IMR-90 (cell line): ENCODE data around the gene SLC22A31. TPM values are rescaled to one million over a fixed set of nuclear protein-coding genes. Genes with fewer than 3 reads are reported as not detected.

Experiments used
- ATAC-seq: fragments of 200-7000 bp; cut with Tn5 transposase; 2 replicates; pipeline ENCODE4 v1.9.1; 2020; ENCODE audit warnings: low read depth, mild to moderate bottlenecking, moderate library complexity
- BruUV-seq: library from RNA; stranded (reverse); fragments of 400-500 nt; replicated peaks from 2 replicates; lab custom pipeline; 2021; lab: Mats Ljungman, UMichigan
- CTCF ChIA-PET: fragments of 300-600 bp; formaldehyde crosslinking; extraction: SDS; loops from one replicate; lab custom pipeline; 2021; ENCODE audit warnings: antibody characterized with exemption; lab: Yijun Ruan, JAX
- POLR2A ChIA-PET: fragments of 300-600 bp; sonication (Branson Sonifier 250); formaldehyde crosslinking; loops from one replicate; lab custom pipeline; 2022; ENCODE audit warnings: antibody characterized with exemption; ENCODE audit not compliant: unreplicated experiment; lab: Charles Lee
- DNase-seq: peaks from one replicate; pipeline ENCODE4 v3.0.0; 2013
- H2AFZ ChIP-seq: replicated peaks from 2 replicates; pipeline ENCODE3; 2013; ENCODE audit warnings: low read length, mild to moderate bottlenecking; ENCODE audit not compliant: poor library complexity
- H2AK5ac ChIP-seq: 2 replicates; pipeline ENCODE4 v1.6.1; 2013; ENCODE audit warnings: low read depth, low read length, inconsistent platforms
- H2AK9ac ChIP-seq: replicated peaks from 2 replicates; pipeline ENCODE3; 2013; ENCODE audit warnings: mild to moderate bottlenecking, low read depth, low read length, moderate library complexity; ENCODE audit not compliant: poor library complexity
- H2BK120ac ChIP-seq: 2 replicates; pipeline ENCODE4 v1.6.1; 2013; ENCODE audit warnings: low read depth, low read length, inconsistent platforms
- H2BK15ac ChIP-seq: 3 replicates; pipeline ENCODE4 v1.6.1; 2013; ENCODE audit warnings: low read depth, low read length, inconsistent platforms
- H2BK20ac ChIP-seq: 2 replicates; pipeline ENCODE4 v1.6.1; 2013; ENCODE audit warnings: low read depth, mild to moderate bottlenecking, inconsistent platforms, low read length, moderate library complexity
- H2BK5ac ChIP-seq: 2 replicates; pipeline ENCODE4 v1.6.1; 2013; ENCODE audit warnings: mild to moderate bottlenecking, low read depth, low read length, inconsistent platforms; ENCODE audit not compliant: poor library complexity, severe bottlenecking
- H3K14ac ChIP-seq: replicated peaks from 2 replicates; pipeline ENCODE4 v1.6.1; 2013; ENCODE audit warnings: low read depth, low read length, inconsistent platforms
- H3K18ac ChIP-seq: 2 replicates; pipeline ENCODE4 v1.6.1; 2013; ENCODE audit warnings: low read depth, low read length, control low read depth
- H3K23ac ChIP-seq: 2 replicates; pipeline ENCODE4 v1.6.1; 2013; ENCODE audit warnings: low read depth, low read length, inconsistent platforms
- H3K27ac ChIP-seq: 2 replicates; pipeline ENCODE4 v1.5.1; 2013; ENCODE audit warnings: mild to moderate bottlenecking, control low read depth, low read length; ENCODE audit not compliant: insufficient read depth
- H3K27me3 ChIP-seq: 2 replicates; pipeline ENCODE4 v1.6.1; 2013; ENCODE audit warnings: low read length; ENCODE audit not compliant: control insufficient read depth, insufficient read depth
- H3K36me3 ChIP-seq: 2 replicates; pipeline ENCODE4 v1.6.1; 2013; ENCODE audit warnings: low read length, mixed read lengths; ENCODE audit not compliant: control insufficient read depth, insufficient read depth
- H3K4ac ChIP-seq: 2 replicates; pipeline ENCODE4 v1.6.1; 2013; ENCODE audit warnings: low read depth, low read length, inconsistent platforms
- H3K4me1 ChIP-seq: 2 replicates; pipeline ENCODE4 v1.6.1; 2013; ENCODE audit warnings: low read length, mixed read lengths; ENCODE audit not compliant: control insufficient read depth, insufficient read depth
- H3K4me2 ChIP-seq: 2 replicates; pipeline ENCODE4 v1.6.1; 2013; ENCODE audit warnings: low read depth, mild to moderate bottlenecking, control low read depth, low read length, moderate library complexity
- H3K4me3 ChIP-seq: 2 replicates; pipeline ENCODE4 v1.5.1; 2013; ENCODE audit warnings: low read depth, mild to moderate bottlenecking, control low read depth, low read length, moderate library complexity; ENCODE audit not compliant: insufficient read depth
- H3K56ac ChIP-seq: 2 replicates; pipeline ENCODE4 v1.6.1; 2013; ENCODE audit warnings: low read length, inconsistent platforms; ENCODE audit not compliant: insufficient read depth; ENCODE audit errors: extremely low read depth
- H3K79me1 ChIP-seq, 2 experiments: 2 replicates each; pipeline ENCODE4 v1.6.1; 2013; ENCODE audit warnings: low read length in 2 of 2, inconsistent platforms in 1 of 2, low read depth in 1 of 2
- H3K9ac ChIP-seq: 2 replicates; pipeline ENCODE4 v1.6.1; 2013; ENCODE audit warnings: low read depth, low read length, control low read depth
- H3K9me1 ChIP-seq: 2 replicates; pipeline ENCODE4 v1.6.1; 2013; ENCODE audit warnings: low read length, inconsistent platforms; ENCODE audit not compliant: insufficient read depth
- H3K9me3 ChIP-seq: 2 replicates; pipeline ENCODE4 v1.6.1; 2013; ENCODE audit warnings: low read length; ENCODE audit not compliant: control insufficient read depth, insufficient read depth
- H4K20me1 ChIP-seq: 2 replicates; pipeline ENCODE4 v1.6.1; 2013; ENCODE audit warnings: low read length, inconsistent platforms; ENCODE audit not compliant: insufficient read depth
- H4K5ac ChIP-seq: 2 replicates; pipeline ENCODE4 v1.6.1; 2013; ENCODE audit warnings: mild to moderate bottlenecking, low read depth, low read length, control low read depth
- H4K8ac ChIP-seq, 2 experiments: 2 replicates each; pipeline ENCODE4 v1.6.1; 2013; ENCODE audit warnings: low read depth in 2 of 2, low read length in 2 of 2, control low read depth in 1 of 2, inconsistent platforms in 1 of 2
- H4K91ac ChIP-seq: 2 replicates; pipeline ENCODE4 v1.6.1; 2013; ENCODE audit warnings: low read depth, low read length, inconsistent platforms; ENCODE audit not compliant: insufficient read depth
- BHLHE40 ChIP-seq: fragments of 150-350 bp; IDR thresholded peaks from 2 replicates; pipeline ENCODE4 v1.6.1; 2016; ENCODE audit warnings: mild to moderate bottlenecking, low read depth, low read length
- CHD1 ChIP-seq: IDR thresholded peaks from 2 replicates; pipeline ENCODE4 v1.6.1; 2012; ENCODE audit warnings: low read depth, low read length, improper control_type of control experiment
- MXI1 ChIP-seq: IDR thresholded peaks from 2 replicates; pipeline ENCODE4 v1.6.1; 2012; ENCODE audit warnings: low read depth, mild to moderate bottlenecking, low read length, moderate library complexity, borderline replicate concordance
- NFE2L2 ChIP-seq: fragments of 150-350 bp; IDR thresholded peaks from 2 replicates; pipeline ENCODE4 v1.6.1; 2016; ENCODE audit warnings: low read depth, mild to moderate bottlenecking, low read length
- POLR2A ChIP-seq: IDR thresholded peaks from 2 replicates; pipeline ENCODE4 v1.6.1; 2012; ENCODE audit warnings: mild to moderate bottlenecking, low read depth, low read length
- RCOR1 ChIP-seq: IDR thresholded peaks from 2 replicates; pipeline ENCODE4 v1.6.1; 2012; ENCODE audit warnings: mild to moderate bottlenecking, low read length, improper control_type of control experiment; ENCODE audit not compliant: insufficient replicate concordance
- WGBS, 2 experiments: methylation state at CpG; one replicate each; pipeline versions ENCODE4 v1.1.5 to v1.1.7; 2013; ENCODE audit warnings: missing lambda C conversion rate in 2 of 2; ENCODE audit not compliant: insufficient read length in 1 of 2; ENCODE audit errors: extremely low coverage in 2 of 2; 5-methylcytosine and 5-hydroxymethylcytosine counted together
- dilution Hi-C: fragments of 300-500 bp; cut with HindIII; formaldehyde crosslinking; loops from one replicate; pipeline ENCODE4 v1.14.3; 2018; ENCODE audit warnings: low sequenced_read_pairs; ENCODE audit not compliant: unreplicated experiment
- in situ Hi-C: fragments of 300-500 bp; cut with MboI; formaldehyde crosslinking; loops from 3 replicates; pipeline ENCODE4 v1.14.3; 2019; ENCODE audit warnings: low sequenced_read_pairs, inconsistent platforms, mixed read lengths
- intact Hi-C: fragments of 100-400 bp; cut with micrococcal nuclease; formaldehyde crosslinking; loops from 2 replicates; pipeline ENCODE4 v1.10.0; 2022
- polyA plus RNA-seq, 3 experiments: library from polyadenylated mRNA; depleted of rRNA; stranded (reverse); fragments of >200 nt; gene quantifications; 2 replicates each; pipeline ENCODE4 v1.2.3, GENCODE V29; 2012; ENCODE audit warnings: low replicate concordance in 1 of 3
- total RNA-seq: library from RNA; depleted of rRNA; stranded (reverse); fragments of >200 nt; gene quantifications from 2 replicates; pipeline ENCODE4 v1.2.3, GENCODE V29; 2012

SLC22A31 gene
- total and polyA plus RNA-seq, 2 of the 4 experiments (the other 2 are of a cell fraction), result 0.18 to 5.5 TPM

- Histone ChIP-seq H3K23ac (no peak overlapping the region), H4K5ac (no peak overlapping the region), H2AK5ac (no peak overlapping the region), H2BK5ac (no peak overlapping the region), H3K9me3 (no peaks in the 10 kb centered on the region), H3K14ac (no peak overlapping the region), H3K4ac (no peak overlapping the region), H4K20me1 (no peaks in the 10 kb centered on the region; the same call in 1 of the 2 replicates), H2BK20ac (no peak overlapping the region), H3K79me1 (peaks cover 0 to 3% of the 10 kb centered on the region in 2 experiments; a peak in 1 of 4 replicates), H4K8ac (no peak overlapping the region), H3K36me3 (no peaks in the 10 kb centered on the region), H3K4me2 (no peak overlapping the region), H4K91ac (no peak overlapping the region), H3K4me3 (no peak overlapping the region), H3K56ac (no peak overlapping the region), H2BK15ac (no peak overlapping the region), H3K9ac (no peak overlapping the region), H3K27ac (no peak overlapping the region), H3K27me3 (peaks cover 2% of the 10 kb centered on the region), H3K4me1 (no peaks in the 10 kb centered on the region), H2AFZ (no peak overlapping the region), H3K9me1 (no peaks in the 10 kb centered on the region), H2BK120ac (no peak overlapping the region), H3K18ac (no peak overlapping the region), H2AK9ac (no peak overlapping the region)
- ATAC-seq (no peak), DNase-seq (no peak)
- CTCF ChIA-PET, result no interaction called here
- BruUV-seq, result no TSS peak
- POLR2A ChIA-PET, result no interaction called here
- TF ChIP-seq POLR2A (no peak), RCOR1 (no peak), NFE2L2 (no peak), MXI1 (no peak), BHLHE40 (no peak), CHD1 (no peak)
- in situ Hi-C loops, result loop anchor here (10.0 kb wide), 1 partner anchor 276 kb away; no protein-coding TSS in a partner anchor
- intact Hi-C loops, result no loop called here
- dilution Hi-C loops, result no loop called here
- 50% methylated on average over 2 of the region's 11 CpGs; no CpG with 5 or more reads in 1 of the 2 experiments for WGBS, 2 experiments
Measured at GRCh38 chr16:89210165-89210903, 10.0 kb upstream of the SLC22A31 start.
